Endothelial cell of umbilical vein (primary cell): ENCODE results near the gene KCNQ5. TPM values are rescaled to one million over a fixed set of nuclear protein-coding genes. Genes with fewer than 3 reads are reported as not detected.

Experiments
- BruUV-seq: library from RNA; stranded (reverse); fragments of 400-500 nt; replicated peaks from 2 replicates; lab custom pipeline; 2021; lab: Mats Ljungman, UMichigan
- CTCF ChIA-PET: fragments of 300-600, 350-600 bp; sonication (Branson Sonifier 250); formaldehyde crosslinking; loops from one replicate; lab custom pipeline; 2021; ENCODE audit warnings: antibody characterized with exemption, inconsistent platforms; lab: Charles Lee
- POLR2A ChIA-PET: fragments of 300-600, 350-600 bp; sonication (Branson Sonifier 250); formaldehyde crosslinking; loops from one replicate; lab custom pipeline; 2021; ENCODE audit warnings: antibody characterized with exemption, inconsistent platforms; lab: Charles Lee
- DNase-seq: peaks from one replicate; pipeline ENCODE4 v3.0.0-alpha.2; 2011; ENCODE audit warnings: low read depth, low spot score
- FAIRE-seq: peaks from 2 replicates; lab custom pipeline; 2011; peaks lifted over from hg19 to GRCh38; lab: Jason Lieb, UNC
- H2AFZ ChIP-seq: 2 replicates; pipeline ENCODE4 v1.6.0; 2012; ENCODE audit warnings: low read depth, low read length, control low read depth, inconsistent platforms
- H3K27ac ChIP-seq: 2 replicates; pipeline ENCODE4 v1.5.1; 2011; ENCODE audit warnings: low read depth, mild to moderate bottlenecking, control low read depth, low read length, moderate library complexity; ENCODE audit not compliant: insufficient read depth
- H3K27me3 ChIP-seq, 2 experiments: 2 replicates each; pipeline versions ENCODE4 v1.6.0 to v1.6.1; 2011; ENCODE audit warnings: low read length in 2 of 2, mixed read lengths in 1 of 2; ENCODE audit not compliant: control insufficient read depth in 2 of 2, insufficient read depth in 2 of 2
- H3K36me3 ChIP-seq, 2 experiments: 2 replicates in 1 of 2; 3 replicates in 1 of 2; pipeline ENCODE4 v1.5.1; 2011; ENCODE audit warnings: low read length in 2 of 2, mild to moderate bottlenecking in 1 of 2, moderate library complexity in 1 of 2; ENCODE audit not compliant: control insufficient read depth in 2 of 2, insufficient read depth in 2 of 2; ENCODE audit errors: extremely low read depth in 1 of 2
- H3K4me1 ChIP-seq: 3 replicates; pipeline ENCODE4 v1.5.1; 2011; ENCODE audit warnings: mild to moderate bottlenecking, low read length; ENCODE audit not compliant: control insufficient read depth, insufficient read depth; ENCODE audit errors: extremely low read depth
- H3K4me2 ChIP-seq: 2 replicates; pipeline ENCODE4 v1.6.1; 2011; ENCODE audit warnings: low read length, control low read depth, mixed read lengths; ENCODE audit not compliant: insufficient read depth
- H3K4me3 ChIP-seq, 3 experiments: fragments of 200-600 bp in 1 of 3; sonication (generic), shearing (Covaris generic) in 1 of 3; replicated peaks in 1 of 3; 2 replicates each; pipeline ENCODE4 v1.5.1; 2011 to 2016; ENCODE audit warnings: control low read depth in 3 of 3, low read length in 3 of 3, mild to moderate bottlenecking in 2 of 3, inconsistent platforms in 1 of 3, low read depth in 1 of 3, moderate library complexity in 1 of 3; ENCODE audit not compliant: insufficient read depth in 1 of 3
- H3K79me2 ChIP-seq: 2 replicates; pipeline ENCODE4 v1.6.0; 2012; ENCODE audit warnings: low read length, inconsistent platforms; ENCODE audit not compliant: control insufficient read depth, insufficient read depth
- H3K9ac ChIP-seq: replicated peaks from 2 replicates; pipeline ENCODE3; 2011; ENCODE audit warnings: low read length, control low read depth; ENCODE audit not compliant: insufficient read depth; ENCODE audit errors: extremely low read depth
- H3K9me1 ChIP-seq: replicated peaks from 3 replicates; pipeline ENCODE4 v1.6.0; 2011; ENCODE audit warnings: mild to moderate bottlenecking, low read length; ENCODE audit not compliant: control insufficient read depth, insufficient read depth; ENCODE audit errors: extremely low read depth
- H3K9me3 ChIP-seq: replicated peaks from 2 replicates; pipeline ENCODE4 v1.5.1; 2012; ENCODE audit warnings: low read length, inconsistent platforms; ENCODE audit not compliant: control insufficient read depth, insufficient read depth
- H4K20me1 ChIP-seq: replicated peaks from 2 replicates; pipeline ENCODE3; 2011; ENCODE audit warnings: mild to moderate bottlenecking, low read length; ENCODE audit not compliant: control insufficient read depth, insufficient read depth; ENCODE audit errors: extremely low read depth
- EZH2 ChIP-seq: IDR thresholded peaks from 2 replicates; pipeline ENCODE4 v1.6.1; 2012; ENCODE audit warnings: borderline replicate concordance, low read depth, mild to moderate bottlenecking, moderate library complexity, low read length, inconsistent platforms; ENCODE audit not compliant: severe bottlenecking
- FOS ChIP-seq: IDR thresholded peaks from 2 replicates; pipeline ENCODE4 v1.6.1; 2011; ENCODE audit warnings: mild to moderate bottlenecking, low read length, moderate library complexity, borderline replicate concordance; ENCODE audit not compliant: insufficient read depth
- GATA2 ChIP-seq: IDR thresholded peaks from 2 replicates; pipeline ENCODE4 v1.7.0; 2011; ENCODE audit warnings: low read depth, mild to moderate bottlenecking, moderate library complexity, mixed read lengths, low read length; ENCODE audit not compliant: insufficient read length, insufficient read depth
- JUN ChIP-seq: IDR thresholded peaks from 2 replicates; pipeline ENCODE4 v1.6.1; 2011; ENCODE audit warnings: borderline replicate concordance, low read depth; ENCODE audit not compliant: insufficient read length, insufficient read depth
- MYC ChIP-seq: IDR thresholded peaks from one replicate; pipeline ENCODE4 v1.6.1; 2011; ENCODE audit warnings: mild to moderate bottlenecking, low read depth, low read length
- POLR2A ChIP-seq: IDR thresholded peaks from 2 replicates; pipeline ENCODE4 v1.6.1; 2012; ENCODE audit warnings: low read depth, mild to moderate bottlenecking, control low read depth, low read length
- POLR2AphosphoS5 ChIP-seq: IDR thresholded peaks from 2 replicates; pipeline ENCODE4 v1.6.1; 2012; ENCODE audit warnings: low read depth, mild to moderate bottlenecking, control low read depth, low read length, moderate library complexity; ENCODE audit not compliant: insufficient read depth
- dilution Hi-C: fragments of 300-500 bp; cut with MboI; formaldehyde crosslinking; loops from one replicate; pipeline ENCODE4 v1.15.0; 2019; ENCODE audit warnings: low sequenced_read_pairs; ENCODE audit not compliant: extremely low pct_ligation_motif_present
- intact Hi-C: fragments of 100-400 bp; cut with micrococcal nuclease; formaldehyde crosslinking; loops from one replicate; pipeline ENCODE4 v1.10.0; 2022
- polyA plus RNA-seq, 4 experiments: library from polyadenylated mRNA; depleted of rRNA in 3 of 4; stranded (reverse) in 3 of 4; unstranded in 1 of 4; fragments of >200 nt; gene quantifications; 2 replicates each; pipeline versions ENCODE4 v1.2.1 to v1.2.3, GENCODE V29; 2011 to 2012; ENCODE audit warnings: missing spikeins in 1 of 4
- total RNA-seq: library from RNA; stranded (reverse); gene quantifications from 2 replicates; pipeline ENCODE4 v1.2.3, GENCODE V29; 2021
- TF ChIP-seq, protein P1 (sequence below): IDR thresholded peaks from 2 replicates; pipeline ENCODE4 v1.6.1; 2011; ENCODE audit not compliant: insufficient read depth, insufficient read length
- TF ChIP-seq, protein P2 (sequence below), 2 donors: IDR thresholded peaks; 1 replicate in 1 of 2; 2 replicates in 1 of 2; pipeline ENCODE4 v1.5.1; 2011; ENCODE audit warnings: low read length in 2 of 2, mild to moderate bottlenecking in 2 of 2, moderate library complexity in 2 of 2, control low read depth in 1 of 2, inconsistent platforms in 1 of 2, low read depth in 1 of 2; ENCODE audit not compliant: insufficient read depth in 1 of 2; ENCODE audit errors: extremely low read depth in 1 of 2

The KCNQ5 gene
- total and polyA plus RNA-seq, 2 donors (not counting 3 experiments of a cell fraction or from before 2014, with no cell fraction given), result 0.22 TPM; not detected in 1

DNA sequence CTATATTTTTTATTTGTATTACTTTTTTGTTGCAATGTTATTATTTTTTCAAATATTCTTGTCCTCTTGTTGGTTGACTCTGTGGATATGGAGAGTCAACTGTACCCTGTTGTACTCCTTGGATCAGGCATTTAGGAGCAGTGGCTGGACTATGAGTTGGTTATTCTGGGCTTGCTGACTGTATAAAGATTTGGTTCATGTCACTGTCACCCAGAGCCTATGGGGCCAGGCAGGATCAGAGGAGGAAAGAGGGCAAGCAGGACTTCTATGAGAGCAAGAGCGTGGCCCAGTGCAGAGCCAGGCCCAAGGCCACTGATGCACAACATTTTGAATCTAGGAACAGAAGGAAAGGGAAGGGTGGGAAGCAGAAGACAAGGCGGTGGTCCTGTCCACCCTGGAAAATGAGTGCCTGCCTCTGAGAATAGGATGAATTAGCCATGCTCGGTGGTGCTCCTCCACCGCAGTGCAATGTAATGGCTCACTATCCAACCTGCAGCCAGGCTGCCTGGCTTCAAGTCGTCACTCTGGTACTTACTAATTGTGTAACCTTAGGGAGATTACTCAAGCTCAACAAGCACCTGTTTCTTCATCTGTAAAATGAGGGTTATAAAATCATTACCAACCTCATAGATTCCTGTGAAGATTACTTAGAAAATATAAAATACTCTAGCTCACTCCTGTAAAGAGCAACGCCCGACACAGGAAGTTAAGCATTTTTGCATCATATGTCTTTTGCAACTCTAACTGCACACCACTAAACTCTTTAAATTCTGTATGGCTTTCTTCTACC lies 192.1 kb downstream of the KCNQ5 start:
- Histone ChIP-seq H3K27me3 (no peaks in the 10 kb centered on the region), H3K4me2 (no peak overlapping the region), H4K20me1 (no peaks in the 10 kb centered on the region), H3K9me3 (no peaks in the 10 kb centered on the region), H3K36me3 (no peaks in the 10 kb centered on the region), H3K4me1 (no peaks in the 10 kb centered on the region), H3K9ac (no peak overlapping the region), H3K27ac (no peak overlapping the region), H3K4me3 (no peak overlapping the region), H3K9me1 (no peaks in the 10 kb centered on the region), H3K79me2 (no peaks in the 10 kb centered on the region), H2AFZ (no peak overlapping the region)
- intact Hi-C loops, result no loop called here
- CTCF ChIA-PET, result no interaction called here
- POLR2A ChIA-PET, result no interaction called here
- FAIRE-seq, result no peak
- no peak for DNase-seq
- dilution Hi-C loops, result no loop called here
- TF ChIP-seq GATA2 (no peak), MYC (no peak), JUN (no peak), POLR2AphosphoS5 (no peak), EZH2 (no peak), POLR2A (no peak), FOS (no peak)
- TF ChIP-seq, protein P1, sequence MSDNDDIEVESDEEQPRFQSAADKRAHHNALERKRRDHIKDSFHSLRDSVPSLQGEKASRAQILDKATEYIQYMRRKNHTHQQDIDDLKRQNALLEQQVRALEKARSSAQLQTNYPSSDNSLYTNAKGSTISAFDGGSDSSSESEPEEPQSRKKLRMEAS, result no peak
- TF ChIP-seq, protein P2, sequence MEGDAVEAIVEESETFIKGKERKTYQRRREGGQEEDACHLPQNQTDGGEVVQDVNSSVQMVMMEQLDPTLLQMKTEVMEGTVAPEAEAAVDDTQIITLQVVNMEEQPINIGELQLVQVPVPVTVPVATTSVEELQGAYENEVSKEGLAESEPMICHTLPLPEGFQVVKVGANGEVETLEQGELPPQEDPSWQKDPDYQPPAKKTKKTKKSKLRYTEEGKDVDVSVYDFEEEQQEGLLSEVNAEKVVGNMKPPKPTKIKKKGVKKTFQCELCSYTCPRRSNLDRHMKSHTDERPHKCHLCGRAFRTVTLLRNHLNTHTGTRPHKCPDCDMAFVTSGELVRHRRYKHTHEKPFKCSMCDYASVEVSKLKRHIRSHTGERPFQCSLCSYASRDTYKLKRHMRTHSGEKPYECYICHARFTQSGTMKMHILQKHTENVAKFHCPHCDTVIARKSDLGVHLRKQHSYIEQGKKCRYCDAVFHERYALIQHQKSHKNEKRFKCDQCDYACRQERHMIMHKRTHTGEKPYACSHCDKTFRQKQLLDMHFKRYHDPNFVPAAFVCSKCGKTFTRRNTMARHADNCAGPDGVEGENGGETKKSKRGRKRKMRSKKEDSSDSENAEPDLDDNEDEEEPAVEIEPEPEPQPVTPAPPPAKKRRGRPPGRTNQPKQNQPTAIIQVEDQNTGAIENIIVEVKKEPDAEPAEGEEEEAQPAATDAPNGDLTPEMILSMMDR (IDR thresholded peaks at IDR 0.05; ENCODE audit: extremely low read depth in 1 of 2, insufficient read depth in 1 of 2, low read depth in 1 of 2, low read length in 2 of 2), result no peak
- no TSS peak for BruUV-seq
